Heart right ventricle (tissue), 16 donors: ENCODE data around the gene HOXA9. TPM values are rescaled to one million over a fixed set of nuclear protein-coding genes. Genes with fewer than 3 reads are reported as not detected.

Experiments used
- ATAC-seq, 8 donors: fragments of 200-7000 bp; cut with Tn5 transposase; one replicate each; pipeline ENCODE4 v1.9.1; 2020; ENCODE audit warnings: mild to moderate bottlenecking in 8 of 8, moderate library complexity in 8 of 8, moderate number of reproducible peaks in 1 of 8
- DNase-seq, 2 donors: peaks; one replicate each; pipeline ENCODE4 v3.0.0-alpha.2; 2020
- H3K27ac ChIP-seq, 10 donors: fragments of 200-600 bp; sonication (generic) in 2 of 10; one replicate each; pipeline versions ENCODE4 v1.5.0 to v1.8.0; 2020 to 2022; ENCODE audit warnings: mild to moderate bottlenecking in 3 of 10
- H3K27me3 ChIP-seq, 7 donors: fragments of 200-600 bp; one replicate each; pipeline ENCODE4 v1.8.0; 2021 to 2022; ENCODE audit warnings: mild to moderate bottlenecking in 2 of 7
- H3K36me3 ChIP-seq, 9 donors: fragments of 200-600 bp; sonication (generic) in 1 of 9; one replicate each; pipeline versions ENCODE4 v1.5.0 to v1.8.0; 2020 to 2022; ENCODE audit warnings: mild to moderate bottlenecking in 2 of 9
- H3K4me1 ChIP-seq, 9 donors: fragments of 200-600 bp; sonication (generic) in 1 of 9; one replicate each; pipeline versions ENCODE4 v1.5.0 to v1.8.0; 2020 to 2022; ENCODE audit warnings: mild to moderate bottlenecking in 4 of 9
- H3K4me3 ChIP-seq, 10 donors: fragments of 200-600 bp; sonication (generic) in 2 of 10; one replicate each; pipeline versions ENCODE4 v1.5.0 to v1.8.0; 2020 to 2022; ENCODE audit warnings: mild to moderate bottlenecking in 7 of 10, moderate library complexity in 2 of 10
- H3K9me3 ChIP-seq, 11 donors: fragments of 200-600 bp in 10 of 11; sonication (generic) in 2 of 11; one replicate each; pipeline versions ENCODE4 v1.5.0 to v1.8.0; 2013 to 2022; ENCODE audit warnings: mild to moderate bottlenecking in 2 of 11, control low read depth in 1 of 11, moderate library complexity in 1 of 11
- WGBS, 2 donors: extraction: QIAGEN DNeasy Blood & Tissue Kit; methylation state at CpG; one replicate each; pipeline ENCODE4 v1.1.7; 2013; ENCODE audit warnings: inconsistent platforms in 1 of 2; 5-methylcytosine and 5-hydroxymethylcytosine counted together
- intact Hi-C, 10 donors: fragments of 100-400 bp; cut with DNase I; formaldehyde crosslinking; loops; one replicate each; pipeline versions ENCODE4 v1.11.1 to v1.14.2; 2022
- polyA plus RNA-seq, 2 donors: library from polyadenylated mRNA; stranded (reverse); fragments of 200-250 nt; gene quantifications; one replicate each; pipeline ENCODE4 v1.2.3, GENCODE V29; 2013
- total RNA-seq, 10 donors: library from RNA; stranded (reverse); fragmentation: NEBNext Ultra II Directional in 3 of 10; extraction: Animal tissue kit (Norgen Biotek cat#: 25700) in 3 of 10; gene quantifications; one replicate each; pipeline versions ENCODE4 v1.2.1 to v1.2.4, GENCODE V29; 2021 to 2023
- TF ChIP-seq, protein P1 (sequence below), 9 donors: fragments of 200-600 bp; sonication (generic) in 2 of 9; IDR thresholded peaks; one replicate each; pipeline versions ENCODE4 v1.5.0 to v1.8.0; 2021 to 2022; ENCODE audit warnings: antibody characterized with exemption in 9 of 9, mild to moderate bottlenecking in 5 of 9, moderate library complexity in 1 of 9
- donor health status: Arrhythmogenic right ventricular cardiomyopathy.
- donor health status: ischemic (EF 13 %, LVEDD 7.1; RV severe dilation, severe dysfunction).
- donor health status: healthy with polysubstance abuse.
- donor health status: DM: no; HTN: yes; CAD: no.
- donor health status: DM: no; HTN: no; CAD: no.
- donor health status: ischemic (EF 25% LVEDD 6.9; RV normal size, moderate dysfunction).
- donor health status: ischemic (EF 25% LVEDD 5.7; RV mildly dilated, moderate dysfunction).
- donor health status: healthy.
- donor health status: DM: yes; HTN: yes; CAD: no.
- donor health status: Ischemic cardiomyopathy.
- donor health status: ischemic (EF 35%, LVEDD 5.7; RV mildly dilated, moderate dysfunction).
- donor health status: nonischemic (EF 11% LVEDD 7.7; RV severe dilation, severe dysfunction).
- donor health status: DM: yes; HTN: yes; CAD: no.
- donor health status: PGD.
- donor health status: ischemic (EF 29% LVEDD 5.4; RV normal size, mild dysfunction).
- donor health status: nonischemic (EF 23%, LVEDD 6.1; RV moderate dilation, normal function).

Gene HOXA9
- total and polyA plus RNA-seq, 12 donors = not detected

- Histone ChIP-seq H3K4me1 (peaks cover 3 to 23% (median 14%) of the 10 kb centered on the region in 9 donors), H3K27me3 (peaks cover 7 to 100% (median 97%) of the 10 kb centered on the region in 7 donors), H3K9me3 (no peaks in the 10 kb centered on the region), H3K27ac (no peak overlapping the region), H3K36me3 (no peaks in the 10 kb centered on the region), H3K4me3 (no peak overlapping the region)
- 7 to 8% methylated on average over 50 to 52 of the region's 52 CpGs for WGBS, 2 donors
- DNase-seq (no peak), ATAC-seq (no peak)
- TF ChIP-seq, protein P1, sequence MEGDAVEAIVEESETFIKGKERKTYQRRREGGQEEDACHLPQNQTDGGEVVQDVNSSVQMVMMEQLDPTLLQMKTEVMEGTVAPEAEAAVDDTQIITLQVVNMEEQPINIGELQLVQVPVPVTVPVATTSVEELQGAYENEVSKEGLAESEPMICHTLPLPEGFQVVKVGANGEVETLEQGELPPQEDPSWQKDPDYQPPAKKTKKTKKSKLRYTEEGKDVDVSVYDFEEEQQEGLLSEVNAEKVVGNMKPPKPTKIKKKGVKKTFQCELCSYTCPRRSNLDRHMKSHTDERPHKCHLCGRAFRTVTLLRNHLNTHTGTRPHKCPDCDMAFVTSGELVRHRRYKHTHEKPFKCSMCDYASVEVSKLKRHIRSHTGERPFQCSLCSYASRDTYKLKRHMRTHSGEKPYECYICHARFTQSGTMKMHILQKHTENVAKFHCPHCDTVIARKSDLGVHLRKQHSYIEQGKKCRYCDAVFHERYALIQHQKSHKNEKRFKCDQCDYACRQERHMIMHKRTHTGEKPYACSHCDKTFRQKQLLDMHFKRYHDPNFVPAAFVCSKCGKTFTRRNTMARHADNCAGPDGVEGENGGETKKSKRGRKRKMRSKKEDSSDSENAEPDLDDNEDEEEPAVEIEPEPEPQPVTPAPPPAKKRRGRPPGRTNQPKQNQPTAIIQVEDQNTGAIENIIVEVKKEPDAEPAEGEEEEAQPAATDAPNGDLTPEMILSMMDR (IDR thresholded peaks at IDR 0.05) = no peak
- intact Hi-C loops = loop anchor here in 5 of 10 donors (5.0 kb wide), 4 partner anchors 360 to 710 kb away; no protein-coding TSS in a partner anchor
These were observed 47.4 kb upstream of the HOXA9 start for GRCh38 chr7:27212497-27213432.

- Histone ChIP-seq H3K9me3 (no peaks in the 10 kb centered on the region), H3K27me3 (peaks cover 15 to 100% (median 97%) of the 10 kb centered on the region in 7 donors), H3K4me1 (peaks cover 3 to 23% (median 14%) of the 10 kb centered on the region in 9 donors), H3K4me3 (no peak overlapping the region), H3K36me3 (no peaks in the 10 kb centered on the region), H3K27ac (no peak overlapping the region)
- ATAC-seq (no peak), DNase-seq (no peak)
- WGBS, 2 donors = 16 to 37% methylated on average over 3 of the region's 3 CpGs
- TF ChIP-seq, protein P1 (IDR thresholded peaks at IDR 0.05) = no peak
- intact Hi-C loops = loop anchor here in 6 of 10 donors (2.0 to 5.0 kb wide), 5 partner anchors 361 to 711 kb away; no protein-coding TSS in a partner anchor
These were observed 46.4 kb upstream of the HOXA9 start for GRCh38 chr7:27211764-27212204.

DNA sequence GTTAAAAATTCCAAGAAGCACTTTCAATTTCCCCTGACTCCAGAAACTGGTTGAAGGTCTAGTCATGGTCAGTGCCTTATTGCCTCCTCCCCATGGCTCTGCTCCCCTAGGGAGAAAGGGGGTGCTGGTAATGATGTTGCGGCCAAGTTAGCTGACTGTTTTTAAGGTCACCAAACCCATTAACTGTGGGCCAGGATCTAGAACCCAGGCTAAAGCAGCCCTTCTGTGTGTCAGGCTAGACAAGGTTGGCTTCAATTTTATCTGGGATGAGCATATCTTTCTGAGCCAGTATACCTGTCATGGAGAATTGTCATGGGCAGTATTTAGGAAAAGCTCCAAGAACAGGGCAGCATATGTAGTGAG lies 45.7 kb upstream of the HOXA9 start:
- H3K27ac ChIP-seq = no peak overlapping the region
- no peak overlapping the region for H3K4me3 ChIP-seq
- H3K36me3 ChIP-seq = no peaks in the 10 kb centered on the region
- no peaks in the 10 kb centered on the region for H3K9me3 ChIP-seq
- 67 to 89% methylated on average over 1 of the region's 1 CpG for WGBS, 2 donors
- DNase-seq = no peak
- no peak for ATAC-seq
- H3K27me3 ChIP-seq = peaks cover 18 to 100% (median 97%) of the 10 kb centered on the region in 7 donors
- H3K4me1 ChIP-seq = peaks cover 3 to 23% (median 14%) of the 10 kb centered on the region in 9 donors
- intact Hi-C loops = loop anchor here in 6 of 10 donors (2.0 to 5.0 kb wide), 5 partner anchors 361 to 711 kb away; no protein-coding TSS in a partner anchor
- TF ChIP-seq, protein P1 (IDR thresholded peaks at IDR 0.05) = no peak

GRCh38 chr7:27210441-27211083 lies 45.2 kb upstream of the HOXA9 start:
- no peaks in the 10 kb centered on the region for H3K9me3 ChIP-seq
- ATAC-seq = peak in 7 of 8 donors; percentile 51 to 75 (median 65)
- H3K27ac ChIP-seq = no peak overlapping the region
- intact Hi-C loops = loop anchor here in 6 of 10 donors (2.0 to 5.0 kb wide), 5 partner anchors 362 to 712 kb away; no protein-coding TSS in a partner anchor
- H3K4me1 ChIP-seq = peaks cover 3 to 27% (median 16%) of the 10 kb centered on the region in 9 donors
- H3K4me3 ChIP-seq = peak overlapping the region in 7 of 10 donors; percentile 14 to 37 (median 21)
- H3K27me3 ChIP-seq = peaks cover 23 to 100% (median 99%) of the 10 kb centered on the region in 7 donors
- H3K36me3 ChIP-seq = no peaks in the 10 kb centered on the region
- TF ChIP-seq, protein P1 (IDR thresholded peaks at IDR 0.05) = peak; percentile 54 to 79 (median 73)
- WGBS, 2 donors = 10 to 12% methylated on average over 32 of the region's 32 CpGs
- DNase-seq = peak in 1 of 2 donors; percentile 44
